Upper lobe of left lung (tissue), 6 donors: ENCODE data around the gene SDC3. TPM values are rescaled to one million over a fixed set of nuclear protein-coding genes. Genes with fewer than 3 reads are reported as not detected.

ENCODE experiments used
- ATAC-seq, 2 donors: fragments of 200-7000 bp; cut with Tn5 transposase; one replicate each; pipeline ENCODE4 v1.9.1; 2022; ENCODE audit warnings: mild to moderate bottlenecking in 2 of 2, moderate library complexity in 2 of 2; ENCODE audit not compliant: low FRiP score in 2 of 2
- DNase-seq, 2 donors: peaks; one replicate each; pipeline ENCODE4 v3.0.0-alpha.2; 2019 to 2020
- H3K27ac ChIP-seq, 4 donors: fragments of 200-600 bp; sonication (generic); one replicate each; pipeline ENCODE4 v1.5.1; 2016 to 2019
- H3K27me3 ChIP-seq, 4 donors: fragments of 200-600 bp; sonication (generic); one replicate each; pipeline ENCODE4 v1.5.1; 2017 to 2019
- H3K36me3 ChIP-seq, 4 donors: fragments of 200-600 bp; sonication (generic); one replicate each; pipeline ENCODE4 v1.5.1; 2016 to 2019
- H3K4me1 ChIP-seq, 4 donors: fragments of 200-600 bp; sonication (generic); one replicate each; pipeline ENCODE4 v1.5.1; 2018 to 2019
- H3K4me3 ChIP-seq, 4 donors: fragments of 200-600 bp; sonication (generic); one replicate each; pipeline ENCODE4 v1.5.1; 2017 to 2019; ENCODE audit warnings: mild to moderate bottlenecking in 2 of 4, moderate library complexity in 1 of 4
- H3K9me3 ChIP-seq, 4 donors: fragments of 200-600 bp; sonication (generic); one replicate each; pipeline ENCODE4 v1.5.1; 2018 to 2019
- CTCF ChIP-seq, 6 experiments: fragments of 450-650 bp in 4 of 6; fragments of 200-600 bp in 2 of 6; sonication (generic) in 2 of 6; IDR thresholded peaks; one replicate each; pipeline ENCODE4 v1.5.1; 2016 to 2019; ENCODE audit warnings: antibody characterized with exemption in 6 of 6
- EP300 ChIP-seq, 4 donors: sonication (generic); formaldehyde crosslinking; IDR thresholded peaks; one replicate each; pipeline ENCODE4 v1.5.1; 2017; ENCODE audit warnings: antibody characterized with exemption in 4 of 4, control low read depth in 2 of 4
- POLR2A ChIP-seq, 4 donors: fragments of 450-650 bp; IDR thresholded peaks; one replicate each; pipeline ENCODE4 v1.5.1; 2016 to 2017; ENCODE audit warnings: antibody characterized with exemption in 4 of 4, mild to moderate bottlenecking in 2 of 4
- POLR2AphosphoS5 ChIP-seq, 2 donors: sonication (generic); formaldehyde crosslinking; IDR thresholded peaks; one replicate each; pipeline ENCODE4 v1.5.1; 2017; ENCODE audit warnings: antibody characterized with exemption in 2 of 2
- WGBS, 2 donors: methylation state at CpG; one replicate each; pipeline ENCODE4 v1.1.5; 2017 to 2018; 5-methylcytosine and 5-hydroxymethylcytosine counted together
- total RNA-seq, 6 donors: library from RNA; depleted of rRNA in 4 of 6; stranded (reverse); fragments of >200 nt in 4 of 6; gene quantifications; one replicate each; pipeline versions ENCODE4 v1.1.0 to v1.2.1, GENCODE V29; 2016 to 2021
- donor health status: DM: no; HTN: no; CAD: no; lungs with moderate emphysema.
- donor health status: DM: no; HTN: yes; CAD: no; lungs with severe emphysema.

SDC3 gene
- total RNA-seq, 6 donors from 2014 or later = 15.8 to 65.8 (median 30.1) TPM

- Histone ChIP-seq H3K27me3 (no peaks in the 10 kb centered on the region), H3K9me3 (no peaks in the 10 kb centered on the region), H3K4me1 (peaks cover 11 to 22% (median 13%) of the 10 kb centered on the region in 4 donors), H3K27ac (peak overlapping the region; percentile 78 to 95 (median 80)), H3K4me3 (no peak overlapping the region), H3K36me3 (no peaks in the 10 kb centered on the region)
- TF ChIP-seq EP300 (IDR thresholded peaks at IDR 0.05) (no peak), CTCF (IDR thresholded peaks at IDR 0.05) (no peak), POLR2AphosphoS5 (IDR thresholded peaks at IDR 0.05) (no peak), POLR2A (IDR thresholded peaks at IDR 0.05) (no peak)
- DNase-seq (no peak), ATAC-seq (no peak)
- 66 to 73% methylated on average over 6 of the region's 6 CpGs for WGBS, 2 donors
These were observed 62.0 kb downstream of the SDC3 start for GRCh38 chr1:30846587-30846986.

GRCh38 chr1:30845904-30846290, 62.7 kb downstream of the SDC3 start:
- TF ChIP-seq POLR2AphosphoS5 (IDR thresholded peaks at IDR 0.05) = no peak
- TF ChIP-seq CTCF (IDR thresholded peaks at IDR 0.05) = no peak
- TF ChIP-seq EP300 (IDR thresholded peaks at IDR 0.05) = no peak
- no peak for TF ChIP-seq POLR2A (IDR thresholded peaks at IDR 0.05)
- WGBS, 2 donors = 65 to 72% methylated on average over 7 of the region's 7 CpGs
- H3K4me3 ChIP-seq = no peak overlapping the region
- no peaks in the 10 kb centered on the region for H3K27me3 ChIP-seq
- ATAC-seq (no peak), DNase-seq (peak in 1 of 2 donors; percentile 27)
- peak overlapping the region in 2 of 4 donors; percentile 79 to 95 for H3K27ac ChIP-seq
- no peaks in the 10 kb centered on the region for H3K9me3 ChIP-seq
- H3K36me3 ChIP-seq = no peaks in the 10 kb centered on the region
- H3K4me1 ChIP-seq = peaks cover 17 to 27% (median 18%) of the 10 kb centered on the region in 4 donors

- DNase-seq (no peak), ATAC-seq (no peak)
- Histone ChIP-seq H3K36me3 (no peaks in the 10 kb centered on the region), H3K27ac (peak overlapping the region in 1 of 4 donors; percentile 95), H3K4me1 (peaks cover 22 to 32% (median 23%) of the 10 kb centered on the region in 4 donors), H3K27me3 (no peaks in the 10 kb centered on the region), H3K4me3 (no peak overlapping the region), H3K9me3 (no peaks in the 10 kb centered on the region)
- 69 to 72% methylated on average over 10 of the region's 10 CpGs for WGBS, 2 donors
- TF ChIP-seq POLR2AphosphoS5 (IDR thresholded peaks at IDR 0.05) = no peak
- no peak for TF ChIP-seq CTCF (IDR thresholded peaks at IDR 0.05)
- TF ChIP-seq EP300 (IDR thresholded peaks at IDR 0.05) = no peak
- no peak for TF ChIP-seq POLR2A (IDR thresholded peaks at IDR 0.05)
These were observed 63.2 kb downstream of the SDC3 start for GRCh38 chr1:30845237-30845903.

- Histone ChIP-seq H3K4me1 (peaks cover 23 to 33% (median 24%) of the 10 kb centered on the region in 4 donors), H3K4me3 (no peak overlapping the region), H3K9me3 (no peaks in the 10 kb centered on the region), H3K27me3 (no peaks in the 10 kb centered on the region), H3K27ac (no peak overlapping the region), H3K36me3 (no peaks in the 10 kb centered on the region)
- WGBS, 2 donors = 59 to 62% methylated on average over 5 of the region's 5 CpGs
- TF ChIP-seq POLR2A (IDR thresholded peaks at IDR 0.05) = no peak
- no peak for TF ChIP-seq POLR2AphosphoS5 (IDR thresholded peaks at IDR 0.05)
- no peak for TF ChIP-seq EP300 (IDR thresholded peaks at IDR 0.05)
- TF ChIP-seq CTCF (IDR thresholded peaks at IDR 0.05) = no peak
- ATAC-seq (no peak), DNase-seq (no peak)
These were observed 63.9 kb downstream of the SDC3 start for GRCh38 chr1:30844631-30845030.
